K562 (cell line): Measurements from ENCODE around the gene SARS1. TPM values are rescaled to one million over a fixed set of nuclear protein-coding genes. Genes with fewer than 3 reads are reported as not detected.

Experiments used
- ATAC-seq: fragments of 200-7000 bp; cut with Tn5 transposase; 3 replicates; pipeline ENCODE4 v1.9.1; 2020; ENCODE audit warnings: moderate library complexity
- BruUV-seq: library from RNA; stranded (reverse); fragments of 400-500 nt; replicated peaks from 2 replicates; lab custom pipeline; 2021; lab: Mats Ljungman, UMichigan
- CTCF ChIA-PET: fragments of 300-600 bp; formaldehyde crosslinking; extraction: SDS; loops from one replicate; lab custom pipeline; 2021; ENCODE audit warnings: low intra/inter-chr PET ratio; lab: Yijun Ruan, JAX
- POLR2A ChIA-PET: fragments of 300-600, 350-650 bp; sonication (Branson Sonifier 250); formaldehyde crosslinking; extraction: SDS; loops from one replicate; lab custom pipeline; 2021; ENCODE audit warnings: antibody characterized with exemption, inconsistent platforms; lab: Yijun Ruan, JAX
- DNase-seq, 4 experiments: peaks; one replicate each; pipeline versions ENCODE4 v3.0.0 to v3.0.0-alpha.2; 2011 to 2018; ENCODE audit warnings: low spot score in 3 of 4, mixed read lengths in 3 of 4; ENCODE audit errors: extremely low read depth in 1 of 4
- FAIRE-seq: peaks from 2 replicates; lab custom pipeline; 2011; peaks lifted over from hg19 to GRCh38; lab: Jason Lieb, UNC
- H2AFZ ChIP-seq: 2 replicates; pipeline ENCODE4 v1.6.0; 2011; ENCODE audit warnings: low read depth, low read length, control low read depth, inconsistent platforms
- H3K27ac ChIP-seq: fragments of 200-600 bp; 3 replicates; pipeline ENCODE4 v1.8.0; 2011; ENCODE audit warnings: low read depth, mild to moderate bottlenecking, control low read depth, inconsistent platforms, low read length, moderate library complexity, mixed read lengths; ENCODE audit errors: extremely low read depth
- H3K27me3 ChIP-seq, 2 experiments: fragments of 300-600 bp in 1 of 2; 2 replicates in 1 of 2; 3 replicates in 1 of 2; pipeline versions ENCODE4 v1.6.0 to v1.8.0; 2011; ENCODE audit warnings: inconsistent platforms in 2 of 2, low read length in 2 of 2, mild to moderate bottlenecking in 1 of 2, mixed read lengths in 1 of 2, moderate library complexity in 1 of 2; ENCODE audit not compliant: control insufficient read depth in 2 of 2, insufficient read depth in 2 of 2
- H3K36me3 ChIP-seq: fragments of 300-600 bp; 3 replicates; pipeline ENCODE4 v1.8.0; 2011; ENCODE audit warnings: mild to moderate bottlenecking, low read length, inconsistent platforms; ENCODE audit not compliant: control insufficient read depth, insufficient read depth
- H3K4me1 ChIP-seq, 2 experiments: fragments of 200-600 bp in 1 of 2; replicated peaks in 1 of 2; 2 replicates in 1 of 2; 3 replicates in 1 of 2; pipeline versions ENCODE4 v1.5.1 to v1.8.0; 2011; ENCODE audit warnings: inconsistent platforms in 2 of 2, low read length in 2 of 2, mild to moderate bottlenecking in 1 of 2, mixed read lengths in 1 of 2, moderate library complexity in 1 of 2; ENCODE audit not compliant: control insufficient read depth in 2 of 2, insufficient read depth in 2 of 2
- H3K4me2 ChIP-seq: 2 replicates; pipeline ENCODE4 v1.6.1; 2011; ENCODE audit warnings: low read length, control low read depth, inconsistent platforms, mixed read lengths; ENCODE audit not compliant: insufficient read depth
- H3K4me3 ChIP-seq: fragments of 200-600 bp; sonication (generic), shearing (Covaris generic); 2 replicates; pipeline ENCODE4 v1.5.1; 2016; ENCODE audit warnings: control low read depth, inconsistent platforms
- H3K79me2 ChIP-seq: fragments of 200-600 bp; 3 replicates; pipeline ENCODE4 v1.8.0; 2011; ENCODE audit warnings: low read length, inconsistent platforms; ENCODE audit not compliant: control insufficient read depth, insufficient read depth
- H3K9ac ChIP-seq, 2 experiments: 2 replicates each; pipeline versions ENCODE4 v1.6.0 to v1.6.1; 2011; ENCODE audit warnings: low read depth in 2 of 2, low read length in 2 of 2, control low read depth in 1 of 2, inconsistent platforms in 1 of 2, mild to moderate bottlenecking in 1 of 2, mixed read lengths in 1 of 2; ENCODE audit not compliant: insufficient read depth in 1 of 2
- H3K9me1 ChIP-seq: one replicate; pipeline ENCODE4 v1.6.0; 2011; ENCODE audit warnings: inconsistent platforms, mild to moderate bottlenecking, low read length, moderate library complexity; ENCODE audit not compliant: control insufficient read depth, insufficient read depth
- H3K9me3 ChIP-seq: replicated peaks from 2 replicates; pipeline ENCODE4 v1.5.1; 2011; ENCODE audit warnings: low read depth, low read length, inconsistent platforms; ENCODE audit not compliant: control insufficient read depth, insufficient read depth
- H4K20me1 ChIP-seq: replicated peaks from 2 replicates; pipeline ENCODE4 v1.6.1; 2011; ENCODE audit warnings: low read length, inconsistent platforms, mixed read lengths; ENCODE audit not compliant: control insufficient read depth, insufficient read depth
- BRCA1 ChIP-seq, 2 experiments: fragments of 450-650 bp in 1 of 2; sonication (generic) in 1 of 2; formaldehyde crosslinking in 1 of 2; IDR thresholded peaks; 2 replicates each; pipeline versions ENCODE4 v1.5.0 to v1.6.1; 2017 to 2020; ENCODE audit warnings: mild to moderate bottlenecking in 1 of 2, missing genetic modification reagents in 1 of 2
- CAMTA2 ChIP-seq: fragments of 250-450 bp; sonication (Bioruptor Pico); conservative IDR thresholded peaks from 2 replicates; pipeline ENCODE4 v1.5.1; 2022
- JUN ChIP-seq, 2 experiments: sonication (generic) in 1 of 2; formaldehyde crosslinking in 1 of 2; IDR thresholded peaks; 2 replicates each; pipeline versions ENCODE4 v1.6.1 to v1.8.0; 2012 to 2022; ENCODE audit warnings: borderline replicate concordance in 2 of 2, mild to moderate bottlenecking in 2 of 2, improper control_type of control experiment in 1 of 2, low read depth in 1 of 2, low read length in 1 of 2, missing genetic modification reagents in 1 of 2
- KDM5B ChIP-seq: fragments of 200-600 bp; sonication (generic); IDR thresholded peaks from 2 replicates; pipeline ENCODE4 v1.6.1; 2012; ENCODE audit warnings: low read depth, mild to moderate bottlenecking, moderate library complexity, low read length, control low read depth, inconsistent platforms; ENCODE audit not compliant: insufficient replicate concordance
- L3MBTL2 ChIP-seq: fragments of 450-650 bp; IDR thresholded peaks from 2 replicates; pipeline ENCODE4 v1.6.1; 2016; ENCODE audit warnings: mild to moderate bottlenecking, moderate library complexity
- MXI1 ChIP-seq: IDR thresholded peaks from 2 replicates; pipeline ENCODE4 v1.6.1; 2011; ENCODE audit warnings: low read depth, mild to moderate bottlenecking, improper control_type of control experiment, low read length
- NCOA2 ChIP-seq, 2 experiments: fragments of 450-650 bp; IDR thresholded peaks; 2 replicates each; pipeline ENCODE4 v1.6.1; 2018; ENCODE audit warnings: mild to moderate bottlenecking in 2 of 2, moderate library complexity in 1 of 2; ENCODE audit not compliant: partially characterized antibody in 2 of 2
- NFIX ChIP-seq: fragments of 250-450 bp; sonication (Bioruptor Pico); IDR thresholded peaks from 2 replicates; pipeline ENCODE4 v1.4.0; 2020; ENCODE audit warnings: low read depth, mild to moderate bottlenecking, moderate library complexity
- NRF1 ChIP-seq, 2 experiments: fragments of 450-650 bp; IDR thresholded peaks in 1 of 2; conservative IDR thresholded peaks in 1 of 2; 2 replicates each; pipeline ENCODE4 v1.6.1; 2014; ENCODE audit warnings: mild to moderate bottlenecking in 2 of 2
- PKNOX1 ChIP-seq: fragments of 450-650 bp; IDR thresholded peaks from 2 replicates; pipeline ENCODE4 v1.6.1; 2016
- RFX5 ChIP-seq: IDR thresholded peaks from 2 replicates; pipeline ENCODE4 v1.6.1; 2011; ENCODE audit warnings: low read depth, mild to moderate bottlenecking, improper control_type of control experiment, low read length
- TCF3 ChIP-seq: sonication (generic); formaldehyde crosslinking; IDR thresholded peaks from 2 replicates; pipeline ENCODE4 v1.4.0; 2020; ENCODE audit warnings: mild to moderate bottlenecking, missing genetic modification reagents
- UBTF ChIP-seq, 2 experiments: IDR thresholded peaks; 2 replicates each; pipeline ENCODE4 v1.6.1; 2012; ENCODE audit warnings: improper control_type of control experiment in 2 of 2, low read depth in 2 of 2, low read length in 2 of 2, borderline replicate concordance in 1 of 2
- WGBS: fragments of 100-300 bp; shearing (Covaris generic); methylation state at CpG from one replicate; pipeline ENCODE4 v1.1.6; 2016; ENCODE audit warnings: low coverage, mixed read lengths; ENCODE audit not compliant: insufficient coverage; ENCODE audit errors: missing lambda C conversion rate; 5-methylcytosine and 5-hydroxymethylcytosine counted together
- in situ Hi-C: fragments of 300-500 bp; cut with MboI; formaldehyde crosslinking; loops from 4 replicates; pipeline ENCODE4 v1.15.0; 2018; ENCODE audit warnings: inconsistent platforms, mixed read lengths
- intact Hi-C: fragments of 100-400 bp; cut with micrococcal nuclease; formaldehyde crosslinking; loops from 2 replicates; pipeline ENCODE4 v1.14.2; 2022
- polyA plus RNA-seq, 8 experiments: library from polyadenylated mRNA; depleted of rRNA in 4 of 8; stranded (reverse) in 5 of 8; unstranded in 3 of 8; fragments of >200 nt; fragmentation: Nextera tagmentation in 2 of 8; fragmentation: Illumina TruSeq in 1 of 8; extraction: Ambion mirVana in 2 of 8; extraction: Trizol in 1 of 8; gene quantifications; 2 replicates each; pipeline versions ENCODE4 v1.2.1 to v1.2.3, GENCODE V29; 2011 to 2014; ENCODE audit warnings: inconsistent platforms in 1 of 8, missing spikeins in 1 of 8
- total RNA-seq, 7 experiments: library from RNA; depleted of rRNA in 6 of 7; stranded (reverse); fragments of >200 nt in 6 of 7; fragmentation: Illumina TruSeq in 2 of 7; extraction: Trizol in 2 of 7; gene quantifications; 2 replicates each; pipeline versions ENCODE4 v1.2.1 to v1.2.3, GENCODE V29; 2011 to 2021; ENCODE audit warnings: low replicate concordance in 1 of 7
- TF ChIP-seq, protein P1 (sequence below): fragments of 250-450 bp; sonication (Bioruptor Pico); IDR thresholded peaks from 2 replicates; pipeline ENCODE4 v1.8.0; 2022; ENCODE audit warnings: inconsistent platforms, mild to moderate bottlenecking, moderate library complexity, borderline replicate concordance

The SARS1 gene
- total and polyA plus RNA-seq, 9 of the 15 experiments (the other 6 are each of a cell fraction or from before 2014, with no cell fraction given): 221 to 623 (median 254) TPM

DNA sequence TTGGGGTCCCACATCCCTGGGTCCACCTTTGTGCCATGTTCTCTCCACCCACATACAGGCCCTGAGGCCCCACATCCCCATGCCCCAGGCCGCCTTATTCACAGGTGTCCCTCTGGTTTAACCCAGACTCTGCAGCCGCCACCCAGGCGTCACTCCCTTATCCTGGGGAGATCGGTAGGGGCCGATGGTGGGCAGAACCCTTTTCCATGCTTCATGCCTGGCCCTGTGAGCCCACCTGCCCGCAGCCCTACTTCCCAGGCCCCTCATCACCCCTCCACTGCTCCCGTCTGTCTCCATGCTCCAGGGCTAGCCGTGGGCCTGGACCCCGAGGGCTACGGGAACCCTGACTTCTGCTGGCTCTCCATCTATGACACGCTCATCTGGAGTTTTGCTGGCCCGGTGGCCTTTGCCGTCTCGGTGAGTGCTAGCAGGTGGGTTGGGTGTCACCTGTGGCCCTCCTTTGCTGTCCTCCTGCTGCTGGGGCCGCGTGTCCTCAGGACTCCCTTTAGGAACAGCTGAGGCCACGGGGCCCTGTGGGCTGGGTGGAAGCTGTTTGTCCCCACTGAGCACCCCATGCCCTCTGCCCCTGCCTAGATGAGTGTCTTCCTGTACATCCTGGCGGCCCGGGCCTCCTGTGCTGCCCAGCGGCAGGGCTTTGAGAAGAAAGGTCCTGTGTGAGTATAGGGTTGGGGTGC, 57.1 kb downstream of the SARS1 start:
- peaks cover 19 to 57% of the 10 kb centered on the region in 2 experiments for H3K4me1 ChIP-seq
- H3K36me3 ChIP-seq: peaks cover 42% of the 10 kb centered on the region; the same call in 2 of the 3 replicates
- H3K27me3 ChIP-seq: no peaks in the 10 kb centered on the region
- ChIA-PET POLR2A (interaction anchor here (1.0 kb wide), 1 partner anchor 12 kb away, joined by 3 read pairs; the partner anchor contains the start of gene PSRC1), CTCF (no interaction called here)
- H3K4me3 ChIP-seq: no peak overlapping the region
- H3K9me1 ChIP-seq: no peaks in the 10 kb centered on the region
- peak overlapping the region in 1 of 2 experiments; percentile 6; a peak in 1 of 4 replicates for H3K9ac ChIP-seq
- H2AFZ ChIP-seq: no peak overlapping the region
- 75% methylated on average over 20 of the region's 20 CpGs for WGBS
- no peaks in the 10 kb centered on the region for H3K79me2 ChIP-seq
- no peak overlapping the region for H3K4me2 ChIP-seq
- in situ Hi-C loops (no loop called here), intact Hi-C loops (no loop called here)
- DNase-seq (no peak), FAIRE-seq (no peak), ATAC-seq (no peak)
- H4K20me1 ChIP-seq: no peaks in the 10 kb centered on the region
- no peak overlapping the region for H3K27ac ChIP-seq
- BruUV-seq: no TSS peak
- no peaks in the 10 kb centered on the region for H3K9me3 ChIP-seq
- TF ChIP-seq JUN (IDR thresholded peaks at IDR 0.05; ENCODE audit: borderline replicate concordance, low read depth, low read length) (no peak), JUN (CRISPR knock-in tag; IDR thresholded peaks at IDR 0.05; ENCODE audit: borderline replicate concordance) (no peak), BRCA1 (IDR thresholded peaks at IDR 0.05) (no peak), BRCA1 (CRISPR knock-in tag; IDR thresholded peaks at IDR 0.05) (no peak), KDM5B (no peak), L3MBTL2 (no peak), NCOA2 (IDR thresholded peaks at IDR 0.05; ENCODE audit: partially characterized antibody in 2 of 2) (no peak), PKNOX1 (no peak), CAMTA2 (CRISPR knock-in tag) (no peak), MXI1 (no peak), UBTF (IDR thresholded peaks at IDR 0.05; ENCODE audit: borderline replicate concordance in 1 of 2, low read depth in 2 of 2, low read length in 2 of 2) (no peak), RFX5 (no peak), NFIX (CRISPR knock-in tag) (no peak), TCF3 (no peak), NRF1 (conservative IDR thresholded peaks at IDR 0.05 in 1 of 2, IDR thresholded peaks at IDR 0.05 in 1 of 2) (no peak)
- TF ChIP-seq, protein P1, sequence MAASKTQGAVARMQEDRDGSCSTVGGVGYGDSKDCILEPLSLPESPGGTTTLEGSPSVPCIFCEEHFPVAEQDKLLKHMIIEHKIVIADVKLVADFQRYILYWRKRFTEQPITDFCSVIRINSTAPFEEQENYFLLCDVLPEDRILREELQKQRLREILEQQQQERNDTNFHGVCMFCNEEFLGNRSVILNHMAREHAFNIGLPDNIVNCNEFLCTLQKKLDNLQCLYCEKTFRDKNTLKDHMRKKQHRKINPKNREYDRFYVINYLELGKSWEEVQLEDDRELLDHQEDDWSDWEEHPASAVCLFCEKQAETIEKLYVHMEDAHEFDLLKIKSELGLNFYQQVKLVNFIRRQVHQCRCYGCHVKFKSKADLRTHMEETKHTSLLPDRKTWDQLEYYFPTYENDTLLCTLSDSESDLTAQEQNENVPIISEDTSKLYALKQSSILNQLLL (CRISPR knock-in tag): no peak
